Right renal pelvis (tissue), 4 donors: ENCODE data around the gene FGF23. TPM values are rescaled to one million over a fixed set of nuclear protein-coding genes. Genes with fewer than 3 reads are reported as not detected.

Experiments
- DNase-seq, 4 donors: peaks; one replicate each; pipeline ENCODE4 v3.0.0-alpha.2; 2013; ENCODE audit warnings: low read depth in 4 of 4, low spot score in 3 of 4, missing footprints in 1 of 4
- polyA plus RNA-seq, 4 donors: library from polyadenylated mRNA; unstranded; fragments of 120-200 nt; gene quantifications; one replicate each; pipeline ENCODE4 v1.2.1, GENCODE V29; 2013; ENCODE audit not compliant: insufficient read length in 4 of 4

FGF23 gene
- polyA plus RNA-seq, 4 donors: 0.06 to 0.12 (median 0.07) TPM

DNA sequence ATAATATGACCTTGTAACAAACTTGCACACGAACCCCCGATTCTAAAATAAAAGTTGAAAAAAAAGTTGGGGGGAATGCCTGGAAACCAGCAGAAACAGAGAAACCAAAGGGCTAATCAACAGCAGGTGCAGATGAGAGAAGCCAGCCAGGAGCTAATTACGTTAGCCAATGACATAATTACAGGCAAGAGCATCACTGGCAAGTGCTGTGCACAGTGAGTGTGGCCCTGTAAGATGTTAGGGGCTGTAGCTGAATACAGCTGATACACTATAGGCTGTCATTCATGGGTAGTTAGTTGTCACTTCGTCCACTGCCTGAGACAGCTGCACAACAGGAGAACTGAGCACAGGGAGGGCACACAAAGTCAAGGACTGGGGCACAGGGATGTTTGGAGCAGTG lies 7.3 kb upstream of the FGF23 start:
- no peak for DNase-seq

DNA sequence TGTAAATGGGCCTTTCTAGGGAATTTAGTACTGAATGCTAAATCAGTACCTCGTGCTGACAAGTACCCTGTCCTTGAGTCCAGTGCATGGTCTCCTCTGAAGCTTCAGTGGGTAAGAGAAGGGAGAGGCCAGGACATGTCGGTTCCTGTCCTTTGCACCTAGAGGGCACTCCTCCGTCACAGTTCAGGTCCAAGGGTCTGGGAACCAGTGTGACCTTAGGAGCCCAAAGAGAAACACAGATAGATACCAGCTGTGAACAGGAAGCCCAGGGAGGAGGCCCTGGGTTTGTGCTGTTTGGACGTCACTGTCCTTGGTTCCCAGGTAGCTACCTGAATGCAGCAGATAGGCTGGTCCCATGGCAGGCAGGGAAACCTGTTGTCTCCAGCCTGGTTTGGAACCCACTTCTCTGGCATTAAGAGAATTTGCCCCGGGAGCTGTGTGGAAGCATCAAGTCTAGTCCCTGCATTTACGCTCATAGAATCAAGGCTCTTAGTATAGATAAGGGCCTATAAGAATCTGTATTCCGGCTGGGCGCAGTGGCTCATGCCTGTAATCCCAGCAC lies 3.9 kb upstream of the FGF23 start:
- no peak for DNase-seq

DNA sequence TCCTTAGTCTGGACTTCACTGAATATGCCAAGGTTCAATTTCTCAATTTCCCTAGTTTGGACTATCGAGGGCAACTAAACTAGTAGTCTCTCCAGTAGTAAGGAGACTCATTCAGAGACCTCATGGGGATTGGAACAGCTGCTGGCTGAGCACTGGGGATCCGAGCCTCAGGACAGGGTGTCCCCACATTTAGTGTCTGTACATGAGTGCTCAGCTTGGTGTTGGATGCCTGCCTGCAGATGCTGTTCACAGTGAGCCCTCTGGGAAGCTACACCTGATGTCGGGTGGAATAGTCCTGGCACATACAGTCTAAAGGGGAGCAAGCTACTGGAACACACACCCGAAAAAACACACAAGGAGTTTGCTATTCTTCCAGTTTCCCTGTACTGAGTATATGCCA lies 820 bp upstream of the FGF23 start:
- DNase-seq: no peak

DNA sequence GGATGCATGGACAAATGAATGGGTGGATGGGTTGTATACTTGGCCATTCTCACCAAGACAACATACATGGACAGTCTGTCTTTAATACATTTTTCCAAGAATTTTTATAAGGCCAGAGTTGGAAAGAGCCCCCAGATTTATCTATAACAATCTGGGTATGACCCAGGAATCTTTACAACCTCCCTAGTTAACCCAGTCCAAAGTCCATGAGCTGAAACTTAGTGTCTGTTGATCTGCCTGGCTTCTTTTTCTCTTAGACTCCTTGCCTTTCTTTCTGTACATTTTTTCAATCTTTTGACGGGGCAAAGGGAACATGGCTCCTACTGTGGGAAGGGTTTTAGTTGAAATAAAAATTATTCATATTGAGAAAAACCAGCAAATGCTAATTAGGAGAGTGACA lies 740 bp downstream of the FGF23 start:
- DNase-seq: no peak

DNA sequence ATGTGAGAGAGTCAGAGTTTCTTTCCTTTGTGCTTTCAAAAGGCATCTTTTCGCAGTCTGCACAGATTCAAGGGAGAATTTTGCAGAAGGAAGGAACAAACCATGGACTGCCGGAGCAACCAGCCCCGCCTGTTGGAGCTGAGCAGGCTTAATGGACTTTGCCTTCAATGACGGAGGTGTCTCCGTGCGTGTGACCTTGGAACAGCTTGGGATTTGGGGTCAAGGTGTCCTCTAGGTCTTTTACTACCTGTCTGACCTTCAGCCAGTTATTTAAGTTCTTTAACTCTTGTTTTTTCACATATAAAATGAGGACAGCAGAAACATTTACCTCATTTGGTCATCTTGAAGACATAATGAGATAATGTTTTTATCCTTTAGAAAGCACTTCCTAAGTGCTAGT lies 4.1 kb downstream of the FGF23 start:
- DNase-seq: no peak

DNA sequence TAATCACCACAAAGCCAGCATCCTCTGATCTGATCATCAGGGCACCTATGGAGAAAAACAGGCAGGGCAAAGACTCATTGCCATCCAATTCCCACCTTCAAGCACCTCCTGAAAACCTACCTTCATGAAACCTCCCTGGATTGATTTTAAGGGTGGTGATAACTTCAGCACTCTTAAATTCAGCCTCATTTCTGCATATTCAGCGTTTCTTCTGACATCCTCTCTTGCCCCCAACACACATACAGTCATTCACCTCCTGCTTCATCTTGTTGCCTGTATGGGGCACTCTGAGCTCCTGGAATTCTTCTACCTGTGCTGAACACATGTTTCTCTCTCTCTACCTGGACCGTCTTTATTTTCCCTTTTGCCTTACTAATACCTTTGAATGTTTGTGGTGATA lies 6.9 kb downstream of the FGF23 start:
- DNase-seq: no peak

DNA sequence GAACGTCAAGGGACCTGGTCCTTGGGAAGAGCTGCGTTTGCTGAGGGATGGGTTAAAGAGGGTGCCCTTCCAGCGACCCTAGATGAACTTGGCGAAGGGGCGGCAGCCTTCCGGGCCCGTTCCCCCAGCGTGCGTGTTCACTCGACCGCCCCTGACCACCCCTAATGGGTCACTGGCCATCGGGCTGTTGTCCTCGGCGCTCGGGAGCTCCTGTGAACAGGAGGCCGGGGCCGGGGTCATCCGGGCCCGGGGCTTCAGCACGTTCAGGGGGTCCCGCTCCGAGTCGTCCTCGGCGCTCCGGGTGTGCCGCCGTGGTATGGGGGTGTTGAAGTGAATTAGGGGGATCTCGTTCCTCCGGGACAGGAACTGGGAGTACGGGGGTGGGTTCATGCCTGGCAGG lies 9.2 kb downstream of the FGF23 start:
- no peak for DNase-seq

DNA sequence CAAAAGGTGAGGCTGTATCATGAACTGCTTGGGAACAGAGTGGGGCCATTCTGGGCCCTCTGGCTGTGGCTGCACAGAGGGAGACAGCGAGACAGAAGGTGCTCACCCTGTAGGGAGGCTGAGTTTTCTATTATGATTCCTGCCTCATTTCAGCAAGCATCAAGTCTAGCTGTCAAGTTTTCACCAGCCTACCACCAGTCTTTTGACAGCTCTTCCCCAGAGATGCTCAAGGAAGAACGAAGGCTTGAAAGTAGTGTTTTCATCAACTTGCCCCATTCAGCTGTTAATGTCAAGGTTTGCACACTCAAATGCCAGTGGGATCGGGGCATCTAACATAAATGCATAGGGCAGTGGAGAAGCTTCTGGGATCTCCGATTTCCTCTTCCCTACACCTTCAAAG lies 10.0 kb downstream of the FGF23 start:
- no peak for DNase-seq

DNA sequence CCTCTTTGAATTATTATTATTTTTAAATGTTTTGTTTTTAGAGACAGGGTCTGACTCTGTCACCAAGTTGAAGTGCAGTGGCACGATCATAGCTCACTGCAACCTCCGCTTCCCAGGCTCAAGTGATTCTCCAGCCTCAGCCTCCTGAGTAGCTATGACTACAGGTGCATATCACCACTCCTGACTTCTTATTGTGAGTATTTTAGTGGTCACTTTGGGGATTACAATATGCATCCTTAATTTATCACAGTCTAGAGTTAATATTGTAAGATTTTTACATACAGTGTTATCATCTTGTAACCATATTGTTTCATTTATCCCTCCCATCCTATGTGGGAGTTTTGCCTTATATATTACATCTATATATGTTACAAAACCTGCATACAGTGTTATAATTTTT lies 13.4 kb downstream of the FGF23 start:
- no peak for DNase-seq

DNA sequence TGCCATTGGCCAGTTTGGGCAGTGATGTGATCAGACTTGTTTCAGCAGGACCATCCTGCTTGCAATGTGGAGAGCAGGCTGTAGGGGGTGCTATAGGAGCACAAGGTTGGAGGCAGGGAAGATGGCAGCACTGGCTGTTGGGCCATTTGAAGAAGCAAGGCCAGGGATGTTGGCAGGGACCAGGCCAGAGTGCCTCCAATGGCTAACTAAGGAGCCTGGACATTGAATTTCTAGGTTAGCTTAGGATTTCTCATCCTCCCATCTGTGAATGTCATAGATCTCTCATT lies 23.5 kb downstream of the FGF23 start:
- DNase-seq: no peak

DNA sequence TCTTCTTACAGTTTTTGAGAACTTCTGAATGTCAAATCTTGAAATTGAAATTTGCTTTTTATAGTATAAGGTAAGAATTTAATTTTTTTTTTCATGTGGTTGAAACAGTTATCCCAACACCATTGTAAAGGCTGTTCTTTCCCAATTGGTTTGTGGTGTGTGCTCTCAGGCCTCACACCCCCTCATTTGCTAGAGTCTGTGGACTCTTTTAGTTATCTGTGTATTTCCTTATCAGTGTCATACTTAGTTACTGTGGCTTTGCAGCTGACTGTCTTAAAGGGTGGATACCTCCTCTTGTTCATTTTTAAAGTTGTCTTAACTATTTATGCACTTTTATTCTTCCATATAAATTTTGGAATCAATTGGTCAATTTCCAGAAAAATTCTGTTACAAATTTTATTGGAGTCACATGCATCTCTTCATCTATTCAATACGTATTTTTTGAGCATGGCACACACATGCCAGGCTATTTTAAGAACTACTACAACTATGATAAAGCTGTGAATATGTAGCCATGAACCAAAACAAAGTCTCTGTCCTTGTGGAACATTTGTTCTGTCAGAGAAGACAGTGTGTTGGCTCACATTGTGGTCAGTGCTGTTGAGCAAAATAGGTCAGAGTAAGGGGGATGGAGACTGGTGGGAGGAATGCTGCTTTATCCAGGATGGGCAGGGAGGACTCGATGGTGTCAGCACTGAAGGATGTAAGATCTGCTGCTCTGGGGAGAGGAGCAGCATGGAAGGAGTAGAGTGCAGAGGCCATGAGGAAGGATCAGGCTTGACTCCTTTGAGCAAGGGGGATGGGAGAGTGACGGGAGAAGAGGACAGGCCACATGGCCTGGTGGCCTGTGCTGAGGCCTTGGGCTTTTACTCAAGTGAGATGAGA lies 24.1 kb downstream of the FGF23 start:
- no peak for DNase-seq

DNA sequence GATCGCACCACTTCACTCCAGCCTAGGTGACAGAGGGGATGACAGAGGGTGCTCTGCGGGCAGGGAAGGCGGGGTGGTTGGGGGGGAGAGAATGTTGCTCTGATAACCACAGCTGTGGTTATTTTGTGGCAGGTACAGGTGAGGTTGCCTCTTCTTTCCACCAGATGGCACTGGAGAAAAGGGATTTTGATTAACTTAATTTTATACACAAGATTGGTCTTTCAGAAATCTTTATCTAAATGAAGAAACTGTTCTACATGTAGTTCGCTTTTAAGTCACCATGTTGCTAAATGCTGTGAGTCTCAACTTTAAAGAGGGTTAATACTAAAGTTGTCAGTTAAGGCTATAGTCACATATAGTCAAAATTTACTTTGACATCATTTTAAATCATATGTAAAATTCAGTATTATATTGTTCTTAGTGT lies 25.7 kb downstream of the FGF23 start:
- peak in 2 of 4 donors; percentile 1 to 4 for DNase-seq

DNA sequence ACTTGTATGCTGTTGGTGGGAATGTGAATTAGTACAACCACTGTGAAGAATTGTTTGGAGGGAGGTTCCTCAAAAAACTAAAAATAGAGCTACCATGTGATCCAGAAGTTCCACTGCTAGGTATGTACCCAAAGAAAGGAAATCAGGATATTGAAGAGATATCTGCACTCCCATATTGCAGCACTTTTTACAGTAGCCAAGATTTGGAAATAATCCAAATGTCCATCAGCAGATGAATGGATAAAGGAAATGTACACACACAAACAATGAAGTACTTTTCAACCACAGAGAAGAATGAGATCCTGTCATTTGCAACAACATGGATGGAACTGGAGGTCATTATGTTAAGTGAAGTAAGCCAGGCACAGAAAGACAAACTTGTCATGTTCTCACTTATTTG lies 32.6 kb downstream of the FGF23 start:
- DNase-seq: no peak

DNA sequence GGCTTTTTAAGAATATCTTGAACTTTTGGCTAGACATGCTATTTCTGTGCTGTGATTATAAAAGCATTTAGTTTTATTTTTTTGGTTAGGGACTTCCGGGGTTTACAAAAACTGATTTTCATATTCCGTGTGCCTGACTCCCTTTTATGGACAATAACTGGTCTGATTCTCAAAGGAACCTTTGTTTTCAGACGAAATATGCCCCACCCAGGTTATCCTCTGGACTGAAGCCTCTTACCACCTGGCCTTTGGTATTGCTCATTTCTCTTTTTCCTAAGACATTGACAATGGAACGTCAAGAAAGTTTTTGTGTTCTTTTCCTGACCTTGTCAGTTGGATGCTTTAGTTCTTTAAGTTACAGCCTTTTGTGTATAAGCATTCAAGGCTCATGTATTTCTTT lies 47.7 kb downstream of the FGF23 start:
- no peak for DNase-seq

DNA sequence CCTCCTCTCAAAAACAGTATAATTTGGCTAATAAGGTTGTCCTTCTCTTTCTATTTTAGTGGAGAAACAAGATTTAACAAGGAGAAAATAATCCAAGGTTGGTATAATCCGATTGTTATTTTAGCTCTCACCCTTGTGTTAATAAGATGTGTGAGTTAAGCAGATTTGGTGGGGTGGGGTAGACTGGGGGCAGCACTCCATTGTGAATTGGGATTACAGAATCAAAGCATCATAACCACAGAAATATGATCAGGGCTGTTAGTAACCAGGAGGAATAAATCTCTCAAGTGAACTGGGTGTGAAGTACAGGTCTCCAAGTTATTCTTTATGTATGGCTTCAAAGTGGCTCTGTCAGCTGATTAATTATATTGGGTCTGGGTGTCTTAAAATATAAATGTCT lies 48.3 kb downstream of the FGF23 start:
- no peak for DNase-seq

DNA sequence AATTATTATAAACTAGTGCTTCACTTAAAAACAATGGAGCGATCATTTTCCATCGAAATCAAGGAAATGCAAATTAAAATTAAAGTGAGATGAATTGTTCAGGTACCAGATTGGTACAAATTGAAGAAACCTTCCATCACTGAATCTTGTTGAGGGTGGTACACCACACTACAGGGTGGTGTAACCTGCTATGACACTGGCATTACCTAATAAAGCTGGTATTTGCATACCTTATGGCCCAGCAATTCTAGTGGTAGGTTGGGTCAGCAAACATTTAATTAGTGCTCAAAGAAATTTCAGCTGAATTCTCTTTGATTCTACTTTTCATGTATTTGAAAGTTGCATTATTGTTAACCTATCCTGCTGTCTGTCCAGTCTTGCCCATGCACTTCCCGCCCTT lies 49.3 kb downstream of the FGF23 start:
- DNase-seq: no peak

DNA sequence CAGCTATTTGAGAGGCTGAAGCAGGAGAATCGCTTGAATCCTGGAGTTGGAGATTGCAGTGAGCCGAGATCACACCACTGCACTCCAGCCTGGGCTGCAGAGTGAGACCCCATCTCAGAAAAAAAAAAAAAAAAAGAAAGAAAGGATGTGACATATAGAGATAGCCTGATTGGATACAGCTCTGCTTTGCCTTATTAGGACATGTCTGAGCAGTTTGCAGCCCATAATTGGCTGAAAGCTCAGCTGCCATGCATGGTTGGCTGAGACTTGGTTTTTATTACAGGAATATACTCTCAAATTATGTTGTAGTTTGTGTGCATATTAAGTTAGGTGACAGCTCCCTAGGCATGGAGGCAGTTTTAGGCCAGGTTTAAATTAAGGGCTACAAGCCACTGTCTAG lies 52.2 kb downstream of the FGF23 start:
- DNase-seq: no peak

DNA sequence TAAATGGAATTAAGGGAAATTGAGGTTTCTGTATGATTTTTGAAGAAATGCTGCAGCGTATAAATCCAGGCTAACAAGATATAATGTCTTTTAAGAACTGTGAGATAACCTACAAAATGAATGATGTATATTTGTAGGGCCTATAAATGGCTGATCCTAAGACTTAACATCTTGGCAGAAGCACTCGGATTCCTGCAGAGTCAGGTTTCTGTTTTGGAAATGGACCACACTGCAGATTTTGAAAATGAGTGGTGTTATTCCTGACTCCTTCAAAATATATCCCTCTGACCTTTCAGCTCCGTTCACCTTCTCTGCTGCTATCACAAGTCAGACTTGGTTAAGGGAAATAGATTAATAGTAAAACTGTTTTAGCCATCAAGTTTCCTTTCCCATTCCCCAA lies 53.5 kb downstream of the FGF23 start:
- DNase-seq: no peak

DNA sequence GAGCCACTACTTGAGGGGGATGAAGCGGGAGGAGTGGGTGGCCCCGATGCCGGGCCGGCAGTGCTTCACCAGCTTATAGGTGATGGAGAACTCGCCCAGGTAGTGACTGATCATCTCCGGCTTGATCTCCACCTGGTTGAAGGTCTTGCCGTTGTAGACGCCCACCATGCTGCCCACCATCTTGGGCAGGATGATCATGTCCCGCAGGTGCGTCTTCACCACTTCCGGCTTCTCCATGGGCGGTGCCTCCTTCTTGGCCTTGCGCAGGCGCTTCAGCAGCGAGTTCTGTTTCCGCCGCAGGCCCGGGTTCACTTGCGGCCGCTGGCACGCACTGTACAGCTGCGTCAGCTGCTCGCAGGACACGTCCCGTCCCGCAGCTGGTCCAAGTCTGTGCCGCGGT lies 55.1 kb downstream of the FGF23 start:
- no peak for DNase-seq

DNA sequence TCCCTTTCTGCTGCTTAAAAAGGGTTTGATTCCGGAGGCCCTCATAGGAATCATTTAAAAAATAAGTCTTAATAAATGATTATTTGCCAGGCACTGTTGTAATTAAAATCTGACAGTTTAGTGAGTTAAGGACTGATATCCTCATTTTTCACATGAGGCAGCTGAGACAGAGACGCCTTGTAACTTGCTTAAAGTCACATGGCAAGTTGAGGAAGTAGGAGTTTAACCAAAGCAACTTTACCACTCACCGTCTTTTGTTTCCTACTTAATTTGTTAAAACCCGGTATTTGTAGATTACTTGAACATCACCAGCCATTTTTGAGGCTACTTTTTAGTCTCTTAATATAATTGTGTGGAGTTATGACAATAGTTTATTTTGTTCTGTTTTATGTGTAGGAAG lies 56.1 kb downstream of the FGF23 start:
- DNase-seq: no peak

DNA sequence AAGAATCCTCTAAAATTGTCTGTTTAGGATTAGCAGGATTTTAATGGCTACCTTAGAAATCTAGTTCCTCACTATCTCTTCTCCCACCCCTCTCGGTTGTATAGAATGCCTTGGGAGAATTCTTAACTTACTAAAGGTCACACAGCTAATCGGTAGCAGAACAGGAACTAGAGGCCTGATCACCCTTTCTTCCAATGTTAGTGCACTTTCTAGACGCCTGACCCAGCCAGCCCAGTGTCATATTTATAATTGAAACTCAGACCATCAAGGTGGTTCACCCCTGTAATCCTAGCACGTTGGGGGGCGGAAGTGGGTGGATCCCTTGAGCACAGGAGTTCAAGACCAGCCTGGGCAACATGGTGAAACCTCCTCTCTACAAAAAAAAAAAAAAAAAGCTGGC lies 56.8 kb downstream of the FGF23 start:
- DNase-seq: no peak

DNA sequence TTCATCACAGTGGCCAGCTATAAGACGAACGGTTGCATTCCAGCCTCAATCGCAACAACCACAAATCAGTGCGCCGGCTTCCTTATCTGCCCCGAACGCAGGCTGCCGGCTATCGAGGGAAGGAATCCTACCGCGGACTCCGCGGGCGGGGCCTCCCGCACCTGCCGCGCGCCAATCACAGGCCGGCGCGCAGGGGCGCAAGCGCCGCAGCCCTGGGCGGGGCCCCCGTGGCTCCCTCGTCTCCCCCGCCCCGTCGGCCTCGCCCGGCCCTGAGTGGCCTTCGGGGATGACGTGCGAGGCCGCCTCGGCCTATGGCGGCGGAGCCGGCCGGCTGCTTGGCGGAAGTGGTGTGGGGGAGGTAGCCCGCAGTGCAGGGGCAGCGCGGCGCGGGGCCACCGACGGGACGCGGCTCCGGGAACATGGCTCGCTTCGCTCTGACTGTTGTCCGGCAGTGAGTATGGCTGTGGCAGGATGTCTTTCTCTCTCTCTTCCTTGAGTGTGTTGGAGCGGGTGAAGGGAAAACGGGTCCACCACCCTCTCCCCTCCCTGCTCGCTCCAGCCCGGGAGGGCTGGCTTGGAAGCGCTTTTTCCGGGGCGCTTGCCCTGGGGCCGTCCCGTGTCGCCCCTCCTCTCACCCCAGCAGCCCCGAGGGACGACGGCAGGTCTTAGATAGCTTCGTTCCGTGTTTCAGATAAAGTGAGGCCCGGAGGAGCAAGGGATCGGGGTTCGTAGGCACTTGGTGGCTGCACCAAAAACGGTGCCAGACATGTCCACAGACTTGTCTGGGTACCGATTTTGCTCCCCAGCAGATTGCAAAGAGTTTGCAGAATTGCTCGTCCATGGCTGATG lies 58.4 kb downstream of the FGF23 start, which contains the start of gene TIGAR:
TSS of gene TIGAR (plus strand) at position 361 of the 849 bp plus-strand sequence. CDS start at position 420, 59 bp downstream.
- DNase-seq: peak; percentile 86 to 90 (median 89)
